K562 (cell line): ENCODE results near the gene TSPOAP1. TPM values are rescaled to one million over a fixed set of nuclear protein-coding genes. Genes with fewer than 3 reads are reported as not detected.

ENCODE experiments used
- ASH1L ChIP-seq: fragments of 450-650 bp; IDR thresholded peaks from 2 replicates; pipeline ENCODE4 v1.6.1; 2018; ENCODE audit warnings: borderline replicate concordance, mild to moderate bottlenecking, low read depth; ENCODE audit not compliant: partially characterized antibody
- E2F4 ChIP-seq: sonication (generic); formaldehyde crosslinking; IDR thresholded peaks from 2 replicates; pipeline ENCODE4 v1.8.0; 2022; ENCODE audit warnings: mild to moderate bottlenecking, low read depth, missing genetic modification reagents
- E2F6 ChIP-seq, 2 experiments: IDR thresholded peaks; 2 replicates each; pipeline ENCODE4 v1.6.1; 2011; ENCODE audit warnings: borderline replicate concordance in 1 of 2, control low read depth in 1 of 2, low read depth in 1 of 2, low read length in 1 of 2, mild to moderate bottlenecking in 1 of 2, mixed read lengths in 1 of 2, moderate library complexity in 1 of 2; ENCODE audit not compliant: insufficient read depth in 1 of 2, insufficient read length in 1 of 2, poor library complexity in 1 of 2, severe bottlenecking in 1 of 2; ENCODE audit errors: extremely low read depth in 1 of 2
- ETV1 ChIP-seq: fragments of 450-650 bp; conservative IDR thresholded peaks from 2 replicates; pipeline ENCODE4 v1.6.1; 2016; ENCODE audit warnings: missing genetic modification characterization, control low read depth, low read depth, missing compliant biosample characterization
- ETV5 ChIP-seq: sonication (generic); formaldehyde crosslinking; IDR thresholded peaks from 2 replicates; pipeline ENCODE4 v1.4.0; 2020; ENCODE audit warnings: low read depth, mild to moderate bottlenecking, missing genetic modification reagents
- FOXK2 ChIP-seq, 2 experiments: fragments of 450-650 bp; IDR thresholded peaks in 1 of 2; conservative IDR thresholded peaks in 1 of 2; 2 replicates each; pipeline ENCODE4 v1.6.1; 2016; ENCODE audit warnings: low read depth in 2 of 2, mild to moderate bottlenecking in 1 of 2
- GTF2E2 ChIP-seq: fragments of 200-800 bp; sonication (Bioruptor generic); IDR thresholded peaks from 2 replicates; pipeline ENCODE4 v1.6.1; 2016; ENCODE audit warnings: missing genetic modification characterization, missing compliant biosample characterization
- HDAC2 ChIP-seq: fragments of 450-650 bp; IDR thresholded peaks from 2 replicates; pipeline ENCODE4 v1.6.1; 2016; ENCODE audit warnings: mild to moderate bottlenecking
- HOXB6 ChIP-seq: fragments of 250-450 bp; sonication (Bioruptor Pico); IDR thresholded peaks from 2 replicates; pipeline ENCODE4 v1.5.1; 2022; ENCODE audit warnings: mild to moderate bottlenecking, borderline replicate concordance
- MEF2A ChIP-seq: IDR thresholded peaks from 2 replicates; pipeline ENCODE4 v1.6.1; 2011; ENCODE audit warnings: low read depth, mild to moderate bottlenecking, low read length, moderate library complexity; ENCODE audit not compliant: control insufficient read depth
- NEUROD1 ChIP-seq: fragments of 150-350 bp; IDR thresholded peaks from 2 replicates; pipeline ENCODE4 v1.6.1; 2014; ENCODE audit warnings: borderline replicate concordance, low read length, low read depth; ENCODE audit not compliant: partially characterized antibody
- POLR2H ChIP-seq: IDR thresholded peaks from 2 replicates; pipeline ENCODE4 v1.6.1; 2016; ENCODE audit warnings: missing genetic modification characterization, low read depth, mild to moderate bottlenecking, control low read depth, missing compliant biosample characterization, moderate library complexity
- RAD21 ChIP-seq, 2 experiments: fragments of 250-450 bp in 1 of 2; fragments of 450-650 bp in 1 of 2; sonication (Bioruptor Pico) in 1 of 2; formaldehyde crosslinking in 1 of 2; IDR thresholded peaks in 1 of 2; conservative IDR thresholded peaks in 1 of 2; 2 replicates each; pipeline versions ENCODE4 v1.4.0 to v1.8.0; 2020 to 2022; ENCODE audit warnings: mild to moderate bottlenecking in 2 of 2, moderate library complexity in 1 of 2
- SIX5 ChIP-seq, 2 experiments: IDR thresholded peaks; 2 replicates each; pipeline ENCODE4 v1.6.1; 2011; ENCODE audit warnings: low read length in 2 of 2, borderline replicate concordance in 1 of 2, low read depth in 1 of 2, mild to moderate bottlenecking in 1 of 2, moderate library complexity in 1 of 2; ENCODE audit not compliant: insufficient read depth in 1 of 2
- SMARCA4 ChIP-seq: fragments of 450-650 bp; IDR thresholded peaks from 2 replicates; pipeline ENCODE4 v1.6.1; 2016
- STAG1 ChIP-seq: sonication (generic); formaldehyde crosslinking; IDR thresholded peaks from 2 replicates; pipeline ENCODE4 v1.5.0; 2020; ENCODE audit warnings: missing genetic modification reagents, borderline replicate concordance
- TBL1XR1 ChIP-seq, 2 experiments: IDR thresholded peaks; 2 replicates each; pipeline ENCODE4 v1.6.1; 2012; ENCODE audit warnings: improper control_type of control experiment in 2 of 2, low read length in 2 of 2, mild to moderate bottlenecking in 1 of 2
- TEAD2 ChIP-seq: fragments of 450-650 bp; IDR thresholded peaks from 2 replicates; pipeline ENCODE4 v1.6.1; 2016; ENCODE audit warnings: missing genetic modification characterization, control low read depth, missing compliant biosample characterization
- YY1 ChIP-seq, 3 experiments: IDR thresholded peaks; 2 replicates each; pipeline ENCODE4 v1.6.1; 2011; ENCODE audit warnings: low read length in 2 of 3, mild to moderate bottlenecking in 2 of 3, moderate library complexity in 2 of 3, borderline replicate concordance in 1 of 3, control low read depth in 1 of 3, low read depth in 1 of 3; ENCODE audit not compliant: insufficient read depth in 3 of 3, insufficient replicate concordance in 2 of 3, control insufficient read depth in 1 of 3, insufficient read length in 1 of 3; ENCODE audit errors: extremely low read depth in 1 of 3
- ZC3H4 ChIP-seq: sonication (generic); formaldehyde crosslinking; IDR thresholded peaks from 2 replicates; pipeline ENCODE4 v1.9.0; 2021; ENCODE audit warnings: missing genetic modification reagents, borderline replicate concordance
- ZEB2 ChIP-seq: fragments of 450-650 bp; IDR thresholded peaks from 2 replicates; pipeline ENCODE4 v1.6.1; 2016
- ZNF384 ChIP-seq: IDR thresholded peaks from 2 replicates; pipeline ENCODE4 v1.6.1; 2012; ENCODE audit warnings: low read depth, low read length, improper control_type of control experiment
- polyA plus RNA-seq, 8 experiments: library from polyadenylated mRNA; depleted of rRNA in 4 of 8; stranded (reverse) in 5 of 8; unstranded in 3 of 8; fragments of >200 nt; fragmentation: Nextera tagmentation in 2 of 8; fragmentation: Illumina TruSeq in 1 of 8; extraction: Ambion mirVana in 2 of 8; extraction: Trizol in 1 of 8; gene quantifications; 2 replicates each; pipeline versions ENCODE4 v1.2.1 to v1.2.3, GENCODE V29; 2011 to 2014; ENCODE audit warnings: inconsistent platforms in 1 of 8, missing spikeins in 1 of 8
- total RNA-seq, 7 experiments: library from RNA; depleted of rRNA in 6 of 7; stranded (reverse); fragments of >200 nt in 6 of 7; fragmentation: Illumina TruSeq in 2 of 7; extraction: Trizol in 2 of 7; gene quantifications; 2 replicates each; pipeline versions ENCODE4 v1.2.1 to v1.2.3, GENCODE V29; 2011 to 2021; ENCODE audit warnings: low replicate concordance in 1 of 7
- TF ChIP-seq, protein P1 (sequence below): sonication (generic); IDR thresholded peaks from 2 replicates; pipeline ENCODE4 v1.6.1; 2016

Gene TSPOAP1
- total and polyA plus RNA-seq, 9 of the 15 experiments (the other 6 are each of a cell fraction or from before 2014, with no cell fraction given) = 0.87 to 3.9 (median 1.8) TPM; not detected in 2

GRCh38 chr17:58352596-58353388, 24.2 kb upstream of the TSPOAP1 start (continued):
- TF ChIP-seq POLR2H = no peak
- TF ChIP-seq, protein P1, sequence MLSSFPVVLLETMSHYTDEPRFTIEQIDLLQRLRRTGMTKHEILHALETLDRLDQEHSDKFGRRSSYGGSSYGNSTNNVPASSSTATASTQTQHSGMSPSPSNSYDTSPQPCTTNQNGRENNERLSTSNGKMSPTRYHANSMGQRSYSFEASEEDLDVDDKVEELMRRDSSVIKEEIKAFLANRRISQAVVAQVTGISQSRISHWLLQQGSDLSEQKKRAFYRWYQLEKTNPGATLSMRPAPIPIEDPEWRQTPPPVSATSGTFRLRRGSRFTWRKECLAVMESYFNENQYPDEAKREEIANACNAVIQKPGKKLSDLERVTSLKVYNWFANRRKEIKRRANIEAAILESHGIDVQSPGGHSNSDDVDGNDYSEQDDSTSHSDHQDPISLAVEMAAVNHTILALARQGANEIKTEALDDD = no peak
- TF ChIP-seq TEAD2 = no peak
- TF ChIP-seq ZEB2 = no peak
- TF ChIP-seq ZC3H4 (CRISPR knock-in tag) = 0 out of 2 replicates have a peak, but pooled peaks have one; percentile 11
- no peak for TF ChIP-seq FOXK2 (conservative IDR thresholded peaks at IDR 0.05 in 1 of 2, IDR thresholded peaks at IDR 0.05 in 1 of 2; ENCODE audit: low read depth in 2 of 2)
- no peak for TF ChIP-seq ASH1L
- TF ChIP-seq RAD21 (CRISPR knock-in tag; conservative IDR thresholded peaks at IDR 0.05 in 1 of 2, IDR thresholded peaks at IDR 0.05 in 1 of 2) = 0 out of 4 replicates have a peak, but pooled peaks of 1 of the 2 experiments have one; percentile 5
- TF ChIP-seq GTF2E2 (tag) = peak; percentile 87
- TF ChIP-seq HDAC2 = peak; percentile 86
- TF ChIP-seq SMARCA4 = peak; percentile 30; the same call in 1 of the 2 replicates
- TF ChIP-seq ZNF384 = no peak
- no peak for TF ChIP-seq E2F4 (CRISPR knock-in tag)
- no peak for TF ChIP-seq NEUROD1
- TF ChIP-seq HOXB6 = no peak
- peak in 1 of 2 experiments; percentile 10; a peak in 2 of 4 replicates for TF ChIP-seq TBL1XR1 (IDR thresholded peaks at IDR 0.05; ENCODE audit: low read length in 2 of 2)
- peak; percentile 90 for TF ChIP-seq MEF2A
- no peak for TF ChIP-seq STAG1
- TF ChIP-seq SIX5 (IDR thresholded peaks at IDR 0.05; ENCODE audit: borderline replicate concordance in 1 of 2, insufficient read depth in 1 of 2, low read depth in 1 of 2, low read length in 2 of 2) = no peak
- TF ChIP-seq ETV5 (CRISPR knock-in tag) = 0 out of 2 replicates have a peak, but pooled peaks have one; percentile 72
- peak in 1 of 2 experiments; percentile 42 for TF ChIP-seq E2F6 (IDR thresholded peaks at IDR 0.05; ENCODE audit: borderline replicate concordance in 1 of 2, extremely low read depth in 1 of 2, insufficient read depth in 1 of 2, insufficient read length in 1 of 2, low read depth in 1 of 2, low read length in 1 of 2, poor library complexity in 1 of 2, severe bottlenecking in 1 of 2)
- TF ChIP-seq ETV1 = peak; percentile 39; the same call in 1 of the 2 replicates
- peak in 1 of 3 experiments; percentile 61 for TF ChIP-seq YY1 (IDR thresholded peaks at IDR 0.05; ENCODE audit: borderline replicate concordance in 1 of 3, control insufficient read depth in 1 of 3, extremely low read depth in 1 of 3, insufficient read depth in 3 of 3, insufficient read length in 1 of 3, insufficient replicate concordance in 2 of 3, low read depth in 1 of 3, low read length in 2 of 3)
